ENCODE data around the gene ROR1.
"Not testable (repeated sequence)": the region's sequence is repeated elsewhere in the genome, so short reads cannot be mapped to it uniquely, and the experiment has no call there.

The ROR1 gene

GRCh38 chr1:63824451-63824850, 50.6 kb downstream of the ROR1 start:
- ChIA-PET POLR2A (interaction anchor here (1.5 kb wide), 1 partner anchor 10 kb away, joined by 3 read pairs; no protein-coding TSS in a partner anchor), CTCF (no interaction called here)
- Histone ChIP-seq H3K9me3 (ENCODE audit: control insufficient read depth, insufficient read depth, low read depth, low read length) (no peaks in the 10 kb centered on the region), H3K4me3 (ENCODE audit: low read depth, low read length) (no peak overlapping the region), H3K36me3 (ENCODE audit: control insufficient read depth in 2 of 2, insufficient read depth in 1 of 2, low read length in 2 of 2) (no peaks in the 10 kb centered on the region), H3K27ac (ENCODE audit: extremely low read depth, low read depth, low read length) (no peak overlapping the region), H3K4me1 (ENCODE audit: control insufficient read depth, insufficient read depth, low read length) (peaks cover 23% of the 10 kb centered on the region)
- TF ChIP-seq ZNF248 (tag by site-specific recombination; IDR thresholded peaks at IDR 0.05) (no peak), ZNF16 (tag by site-specific recombination; IDR thresholded peaks at IDR 0.05; ENCODE audit: low read depth) (no peak), GLI4 (tag by site-specific recombination; IDR thresholded peaks at IDR 0.05) (no peak), ZXDB (tag by site-specific recombination; IDR thresholded peaks at IDR 0.05) (no peak), ZNF843 (tag by site-specific recombination; IDR thresholded peaks at IDR 0.05) (no peak), ZNF37A (tag by site-specific recombination; IDR thresholded peaks at IDR 0.05) (no peak)

DNA sequence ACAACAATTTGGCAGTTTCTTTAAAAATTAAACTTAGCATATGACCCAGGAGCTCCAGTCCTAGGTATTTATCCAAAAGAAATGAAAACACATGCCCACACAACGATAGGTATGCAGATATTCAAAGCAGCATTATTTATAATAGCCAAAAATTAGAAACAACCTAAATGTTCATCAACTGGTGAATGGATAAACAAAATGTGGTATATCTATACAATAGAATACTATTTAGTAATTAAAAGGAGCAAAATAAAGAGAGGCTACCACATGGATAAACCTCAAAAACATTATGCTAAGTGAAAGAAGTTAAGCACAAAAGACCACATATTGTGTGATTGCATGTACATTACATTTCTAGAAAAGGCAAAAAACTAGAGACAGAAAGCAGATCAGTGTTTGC, 51.3 kb downstream of the ROR1 start:
- H3K4me1 ChIP-seq (ENCODE audit: control insufficient read depth, insufficient read depth, low read length), result peaks cover 23% of the 10 kb centered on the region
- no peak overlapping the region for H3K27ac ChIP-seq (ENCODE audit: extremely low read depth, low read depth, low read length)
- POLR2A ChIA-PET, result no interaction called here
- H3K9me3 ChIP-seq (ENCODE audit: control insufficient read depth, insufficient read depth, low read depth, low read length), result no peaks in the 10 kb centered on the region
- no peaks in the 10 kb centered on the region for H3K36me3 ChIP-seq (ENCODE audit: control insufficient read depth in 2 of 2, insufficient read depth in 1 of 2, low read length in 2 of 2)
- CTCF ChIA-PET, result interaction anchor here (1.5 kb wide), 1 partner anchor 13 kb away, joined by 6 read pairs; no protein-coding TSS in a partner anchor
- TF ChIP-seq ZBTB48 (tag by site-specific recombination; IDR thresholded peaks at IDR 0.05), result no peak
- TF ChIP-seq ZNF585B (tag by site-specific recombination; IDR thresholded peaks at IDR 0.05), result no peak
- TF ChIP-seq ZNF391 (tag by site-specific recombination; IDR thresholded peaks at IDR 0.05; ENCODE audit: borderline replicate concordance, low read depth), result no peak
- TF ChIP-seq ZNF701 (tag by site-specific recombination; IDR thresholded peaks at IDR 0.05), result no peak
- TF ChIP-seq ZEB2 (tag by site-specific recombination; IDR thresholded peaks at IDR 0.05), result no peak
- TF ChIP-seq ZNF366 (tag by site-specific recombination; conservative IDR thresholded peaks at IDR 0.05), result no peak
- TF ChIP-seq INSM2 (tag by site-specific recombination; IDR thresholded peaks at IDR 0.05), result no peak
- TF ChIP-seq ZNF658 (tag by site-specific recombination; IDR thresholded peaks at IDR 0.05), result no peak
- TF ChIP-seq GLIS1 (tag by site-specific recombination; IDR thresholded peaks at IDR 0.05), result no peak
- no peak for TF ChIP-seq ZNF48 (tag by site-specific recombination; IDR thresholded peaks at IDR 0.05)
- TF ChIP-seq SP7 (tag by site-specific recombination; IDR thresholded peaks at IDR 0.05), result no peak
- H3K4me3 ChIP-seq (ENCODE audit: low read depth, low read length), result no peak overlapping the region

DNA sequence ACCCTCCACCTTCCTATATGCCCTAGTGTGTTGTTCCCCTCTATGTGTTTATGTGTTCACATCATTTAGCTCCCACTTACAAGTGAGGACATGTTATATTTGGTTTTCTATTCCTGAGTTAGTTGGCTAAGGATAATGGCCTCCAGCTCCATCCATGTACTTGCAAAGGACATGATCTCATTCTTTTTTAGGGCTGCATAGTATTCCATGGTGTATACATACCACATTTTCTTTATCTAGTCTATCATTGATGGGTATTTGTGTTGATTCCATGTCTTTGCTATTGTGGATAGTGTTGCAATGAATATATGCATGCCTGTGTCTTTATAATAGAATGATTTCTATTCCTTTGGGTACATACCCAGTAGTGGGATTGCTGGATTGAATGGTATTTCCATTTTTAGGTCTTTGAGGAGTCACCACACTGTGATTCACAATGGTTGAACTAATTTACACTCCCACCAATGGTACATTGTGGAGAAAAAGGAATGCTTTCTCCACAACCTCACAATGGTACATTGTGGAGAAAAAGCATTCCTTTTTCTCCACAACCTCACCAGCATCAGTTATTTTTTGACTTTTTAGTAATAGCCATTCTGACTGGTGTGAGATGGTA, 52.5 kb downstream of the ROR1 start:
- CTCF ChIA-PET, result interaction anchor here (1.5 kb wide), 1 partner anchor 12 kb away, joined by 6 read pairs; no protein-coding TSS in a partner anchor
- POLR2A ChIA-PET, result not testable (repeated sequence)

More for the DNA sequence above, 52.5 kb downstream of the ROR1 start:
- not testable (repeated sequence) for H3K9me3 ChIP-seq (ENCODE audit: control insufficient read depth, insufficient read depth, low read depth, low read length); H3K27ac ChIP-seq (ENCODE audit: extremely low read depth, low read depth, low read length); H3K36me3 ChIP-seq (ENCODE audit: control insufficient read depth in 2 of 2, insufficient read depth in 1 of 2, low read length in 2 of 2); H3K4me3 ChIP-seq (ENCODE audit: low read depth, low read length)
- TF ChIP-seq ZNF146 (tag by site-specific recombination; IDR thresholded peaks at IDR 0.05), result peak; percentile 98
- TF ChIP-seq, protein P1, sequence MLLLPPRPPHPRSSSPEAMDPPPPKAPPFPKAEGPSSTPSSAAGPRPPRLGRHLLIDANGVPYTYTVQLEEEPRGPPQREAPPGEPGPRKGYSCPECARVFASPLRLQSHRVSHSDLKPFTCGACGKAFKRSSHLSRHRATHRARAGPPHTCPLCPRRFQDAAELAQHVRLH (tag by site-specific recombination; IDR thresholded peaks at IDR 0.05), result peak; percentile 87
- peaks cover 16% of the 10 kb centered on the region for H3K4me1 ChIP-seq (ENCODE audit: control insufficient read depth, insufficient read depth, low read length)

All from HEK293 (cell line).